SK-N-SH treated with all-trans-retinoic acid at 6 μM for 48 hours (cell line): ENCODE measurements around the gene EDARADD.

Experiments
- ARNTL ChIP-seq: fragments of 450-650 bp; formaldehyde crosslinking; IDR thresholded peaks from 2 replicates; pipeline ENCODE4 v1.5.0; 2020; ENCODE audit warnings: low read depth, mild to moderate bottlenecking, moderate library complexity, borderline replicate concordance
- ESRRG ChIP-seq: fragments of 250-450 bp; sonication (Bioruptor Pico); IDR thresholded peaks from 2 replicates; pipeline ENCODE4 v1.6.1; 2021; ENCODE audit warnings: mild to moderate bottlenecking
- OSR1 ChIP-seq: fragments of 250-450 bp; sonication (Bioruptor Pico); IDR thresholded peaks from 2 replicates; pipeline ENCODE4 v1.8.0; 2022; ENCODE audit warnings: moderate library complexity, mild to moderate bottlenecking, inconsistent platforms
- PPARA ChIP-seq: fragments of 250-450 bp; sonication (Bioruptor Pico); IDR thresholded peaks from 2 replicates; pipeline ENCODE4 v1.5.0; 2020; ENCODE audit warnings: mild to moderate bottlenecking, borderline replicate concordance
- ZFP3 ChIP-seq: fragments of 250-450 bp; sonication (Bioruptor Pico); IDR thresholded peaks from 2 replicates; pipeline ENCODE4 v1.5.0; 2020; ENCODE audit warnings: mild to moderate bottlenecking, moderate library complexity
- ZNF565 ChIP-seq: fragments of 450-650 bp; formaldehyde crosslinking; conservative IDR thresholded peaks from 2 replicates; pipeline ENCODE4 v1.5.0; 2020; ENCODE audit warnings: low read depth, mild to moderate bottlenecking, moderate library complexity
- ZNF70 ChIP-seq: fragments of 450-650 bp; formaldehyde crosslinking; IDR thresholded peaks from 2 replicates; pipeline ENCODE4 v1.5.0; 2020; ENCODE audit warnings: mild to moderate bottlenecking, moderate library complexity
- ZNF8 ChIP-seq: fragments of 450-650 bp; formaldehyde crosslinking; IDR thresholded peaks from 2 replicates; pipeline ENCODE4 v1.5.0; 2020; ENCODE audit warnings: mild to moderate bottlenecking, moderate library complexity
- TF ChIP-seq, protein P1 (sequence below): fragments of 250-450 bp; sonication (Bioruptor Pico); IDR thresholded peaks from 2 replicates; pipeline ENCODE4 v1.5.1; 2021; ENCODE audit warnings: mild to moderate bottlenecking, moderate library complexity
- TF ChIP-seq, protein P2 (sequence below): fragments of 250-450 bp; sonication (Bioruptor Pico); IDR thresholded peaks from 2 replicates; pipeline ENCODE4 v1.5.1; 2020; ENCODE audit warnings: low read depth, mild to moderate bottlenecking, moderate library complexity

DNA sequence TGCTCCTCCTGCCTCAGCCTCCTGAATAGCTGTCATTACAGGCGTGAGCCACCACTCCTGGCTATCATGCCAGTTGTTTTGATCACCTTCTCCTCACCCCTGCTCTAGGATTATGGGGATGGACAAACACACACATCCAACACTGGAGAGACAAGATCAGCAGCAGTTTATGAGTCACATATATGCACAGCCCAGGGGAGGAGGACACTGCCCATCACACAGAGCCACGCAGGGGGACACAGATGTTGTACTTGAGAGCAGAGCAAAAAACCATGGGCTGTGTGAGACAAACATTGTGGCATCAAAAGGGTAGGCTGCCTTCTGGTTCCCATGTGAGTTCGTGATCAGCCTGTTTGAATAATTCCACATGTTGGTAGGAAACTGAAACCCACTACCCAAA, 32.1 kb downstream of the EDARADD start:
- TF ChIP-seq ZNF70 (CRISPR knock-in tag) (no peak), ZNF565 (no peak), PPARA (CRISPR knock-in tag) (no peak), ESRRG (CRISPR knock-in tag) (no peak), ZNF8 (no peak), ARNTL (CRISPR knock-in tag) (no peak), OSR1 (CRISPR knock-in tag) (no peak), ZFP3 (CRISPR knock-in tag) (no peak)
- TF ChIP-seq, protein P1, sequence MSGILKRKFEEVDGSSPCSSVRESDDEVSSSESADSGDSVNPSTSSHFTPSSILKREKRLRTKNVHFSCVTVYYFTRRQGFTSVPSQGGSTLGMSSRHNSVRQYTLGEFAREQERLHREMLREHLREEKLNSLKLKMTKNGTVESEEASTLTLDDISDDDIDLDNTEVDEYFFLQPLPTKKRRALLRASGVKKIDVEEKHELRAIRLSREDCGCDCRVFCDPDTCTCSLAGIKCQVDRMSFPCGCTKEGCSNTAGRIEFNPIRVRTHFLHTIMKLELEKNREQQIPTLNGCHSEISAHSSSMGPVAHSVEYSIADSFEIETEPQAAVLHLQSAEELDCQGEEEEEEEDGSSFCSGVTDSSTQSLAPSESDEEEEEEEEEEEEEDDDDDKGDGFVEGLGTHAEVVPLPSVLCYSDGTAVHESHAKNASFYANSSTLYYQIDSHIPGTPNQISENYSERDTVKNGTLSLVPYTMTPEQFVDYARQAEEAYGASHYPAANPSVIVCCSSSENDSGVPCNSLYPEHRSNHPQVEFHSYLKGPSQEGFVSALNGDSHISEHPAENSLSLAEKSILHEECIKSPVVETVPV (CRISPR knock-in tag) = no peak
- TF ChIP-seq, protein P2, sequence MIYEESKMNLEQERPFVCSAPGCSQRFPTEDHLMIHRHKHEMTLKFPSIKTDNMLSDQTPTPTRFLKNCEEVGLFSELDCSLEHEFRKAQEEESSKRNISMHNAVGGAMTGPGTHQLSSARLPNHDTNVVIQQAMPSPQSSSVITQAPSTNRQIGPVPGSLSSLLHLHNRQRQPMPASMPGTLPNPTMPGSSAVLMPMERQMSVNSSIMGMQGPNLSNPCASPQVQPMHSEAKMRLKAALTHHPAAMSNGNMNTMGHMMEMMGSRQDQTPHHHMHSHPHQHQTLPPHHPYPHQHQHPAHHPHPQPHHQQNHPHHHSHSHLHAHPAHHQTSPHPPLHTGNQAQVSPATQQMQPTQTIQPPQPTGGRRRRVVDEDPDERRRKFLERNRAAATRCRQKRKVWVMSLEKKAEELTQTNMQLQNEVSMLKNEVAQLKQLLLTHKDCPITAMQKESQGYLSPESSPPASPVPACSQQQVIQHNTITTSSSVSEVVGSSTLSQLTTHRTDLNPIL (CRISPR knock-in tag) = no peak
